ENCODE data around the gene COBL.

COBL gene

GRCh38 chr7:51065766-51066165 is 250.8 kb downstream of the COBL start:
- H3K4me3 ChIP-seq (ENCODE audit: low read depth, low read length): no peak overlapping the region
- in situ Hi-C loops (cut with HindIII; ENCODE audit: low sequenced_read_pairs): no loop called here
- no peak for DNase-seq (ENCODE audit: low read depth, low spot score)
- TF ChIP-seq, protein P1, sequence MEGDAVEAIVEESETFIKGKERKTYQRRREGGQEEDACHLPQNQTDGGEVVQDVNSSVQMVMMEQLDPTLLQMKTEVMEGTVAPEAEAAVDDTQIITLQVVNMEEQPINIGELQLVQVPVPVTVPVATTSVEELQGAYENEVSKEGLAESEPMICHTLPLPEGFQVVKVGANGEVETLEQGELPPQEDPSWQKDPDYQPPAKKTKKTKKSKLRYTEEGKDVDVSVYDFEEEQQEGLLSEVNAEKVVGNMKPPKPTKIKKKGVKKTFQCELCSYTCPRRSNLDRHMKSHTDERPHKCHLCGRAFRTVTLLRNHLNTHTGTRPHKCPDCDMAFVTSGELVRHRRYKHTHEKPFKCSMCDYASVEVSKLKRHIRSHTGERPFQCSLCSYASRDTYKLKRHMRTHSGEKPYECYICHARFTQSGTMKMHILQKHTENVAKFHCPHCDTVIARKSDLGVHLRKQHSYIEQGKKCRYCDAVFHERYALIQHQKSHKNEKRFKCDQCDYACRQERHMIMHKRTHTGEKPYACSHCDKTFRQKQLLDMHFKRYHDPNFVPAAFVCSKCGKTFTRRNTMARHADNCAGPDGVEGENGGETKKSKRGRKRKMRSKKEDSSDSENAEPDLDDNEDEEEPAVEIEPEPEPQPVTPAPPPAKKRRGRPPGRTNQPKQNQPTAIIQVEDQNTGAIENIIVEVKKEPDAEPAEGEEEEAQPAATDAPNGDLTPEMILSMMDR (IDR thresholded peaks at IDR 0.05; ENCODE audit: low read depth, low read length): no peak

- TF ChIP-seq, protein P1 (IDR thresholded peaks at IDR 0.05; ENCODE audit: low read depth, low read length): no peak
- DNase-seq (ENCODE audit: low read depth, low spot score): no peak
- in situ Hi-C loops (cut with HindIII; ENCODE audit: low sequenced_read_pairs): no loop called here
- H3K4me3 ChIP-seq (ENCODE audit: low read depth, low read length): no peak overlapping the region
These were observed 251.9 kb downstream of the COBL start for GRCh38 chr7:51064688-51065087.

DNA sequence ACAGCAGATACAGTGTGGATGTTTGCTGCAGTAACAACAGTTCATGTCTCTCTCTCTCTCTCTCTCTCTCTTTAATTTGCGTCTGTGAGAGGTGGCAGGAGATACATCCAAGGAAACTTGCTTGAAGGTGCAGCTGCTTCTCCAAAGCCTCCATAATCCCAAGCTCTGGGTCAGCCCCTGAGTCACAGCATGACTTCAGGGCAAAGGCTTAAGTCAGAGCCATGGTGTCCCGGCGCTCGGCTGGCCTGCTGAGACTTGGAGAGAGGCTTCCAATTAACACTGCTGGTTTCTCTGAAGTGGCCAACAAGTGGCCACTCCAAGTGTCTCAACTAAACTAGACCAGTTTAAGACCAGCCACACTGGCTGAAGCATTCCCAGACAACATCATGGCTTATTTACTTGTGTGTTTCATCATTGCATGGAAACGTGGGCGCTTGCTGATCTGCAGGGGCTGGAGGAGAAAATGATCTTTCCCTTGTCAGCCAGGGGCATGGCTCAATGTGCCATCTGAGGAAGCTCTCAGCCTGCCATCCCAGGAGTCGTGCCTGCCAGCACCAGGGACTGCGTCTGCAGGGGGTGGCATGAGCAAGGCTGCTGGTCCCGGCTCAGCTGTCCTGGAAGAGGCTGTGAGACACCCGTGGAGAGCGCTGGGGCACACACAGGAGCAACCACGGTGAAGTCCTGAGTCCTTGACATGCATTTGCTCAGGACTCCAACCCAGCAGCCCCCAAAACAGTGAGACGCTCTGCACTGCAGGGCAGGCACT is 254.2 kb downstream of the COBL start:
- in situ Hi-C loops (cut with HindIII; ENCODE audit: low sequenced_read_pairs): no loop called here
- H3K4me3 ChIP-seq (ENCODE audit: low read depth, low read length): no peak overlapping the region
- TF ChIP-seq, protein P1 (IDR thresholded peaks at IDR 0.05; ENCODE audit: low read depth, low read length): no peak
- DNase-seq (ENCODE audit: low read depth, low spot score): no peak

DNA sequence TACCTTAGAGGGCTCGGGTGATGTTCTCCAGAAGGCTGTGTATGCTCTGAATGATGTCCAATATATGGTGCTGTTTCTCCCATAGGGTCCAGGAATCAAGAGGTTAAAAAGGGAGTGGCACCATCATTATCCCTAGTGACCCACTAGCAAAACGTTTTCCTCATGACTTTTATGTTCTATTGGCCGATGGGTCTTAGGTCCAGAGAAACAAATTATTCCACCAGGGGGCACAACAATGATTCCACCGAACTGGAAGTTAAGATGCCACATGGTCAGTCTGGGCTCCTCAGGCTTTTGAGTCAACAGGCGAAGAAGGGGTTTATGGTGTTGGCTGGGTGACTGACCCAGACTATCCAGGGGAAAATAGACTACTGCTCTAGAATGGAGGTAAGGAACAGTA is 256.1 kb downstream of the COBL start:
- in situ Hi-C loops (cut with HindIII; ENCODE audit: low sequenced_read_pairs): no loop called here
- no peak for DNase-seq (ENCODE audit: low read depth, low spot score)
- H3K4me3 ChIP-seq (ENCODE audit: low read depth, low read length): no peak overlapping the region
- TF ChIP-seq, protein P1 (IDR thresholded peaks at IDR 0.05; ENCODE audit: low read depth, low read length): no peak

DNA sequence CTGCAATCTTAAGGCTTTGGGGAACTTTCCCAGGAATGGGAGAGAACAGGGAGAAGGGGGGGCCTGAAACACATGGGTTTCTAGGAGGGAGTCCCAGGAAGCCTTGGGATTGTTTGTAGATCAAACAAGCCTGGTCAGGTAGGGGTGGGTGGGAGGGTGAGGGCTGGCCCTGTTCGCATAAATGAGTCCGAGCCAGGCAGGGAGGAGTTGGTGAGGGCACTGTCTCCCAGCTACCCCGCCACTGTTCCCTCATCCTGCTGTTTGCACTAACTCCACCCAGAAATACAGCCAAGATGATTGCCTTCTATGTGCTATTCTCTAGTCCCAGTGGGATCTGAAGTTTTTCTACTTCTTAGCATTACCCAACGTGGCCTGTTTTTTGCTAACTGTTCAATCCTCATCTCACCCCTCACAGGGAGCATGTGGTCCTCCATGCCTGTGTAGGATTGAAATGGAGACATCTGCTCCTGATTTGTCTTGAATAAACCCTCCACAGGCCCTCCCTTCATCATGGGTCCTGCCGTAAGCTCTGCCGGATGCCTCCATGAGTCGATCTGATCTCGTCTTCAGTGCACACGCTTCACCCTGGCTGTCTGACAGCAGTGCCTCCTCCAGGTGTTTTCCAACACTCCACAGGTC is 257.0 kb downstream of the COBL start:
- H3K4me3 ChIP-seq (ENCODE audit: low read depth, low read length): no peak overlapping the region
- in situ Hi-C loops (cut with HindIII; ENCODE audit: low sequenced_read_pairs): no loop called here
- TF ChIP-seq, protein P1 (IDR thresholded peaks at IDR 0.05; ENCODE audit: low read depth, low read length): no peak
- DNase-seq (ENCODE audit: low read depth, low spot score): no peak

GRCh38 chr7:51058764-51059163 is 257.8 kb downstream of the COBL start:
- H3K4me3 ChIP-seq (ENCODE audit: low read depth, low read length): no peak overlapping the region
- TF ChIP-seq, protein P1 (IDR thresholded peaks at IDR 0.05; ENCODE audit: low read depth, low read length): no peak
- in situ Hi-C loops (cut with HindIII; ENCODE audit: low sequenced_read_pairs): no loop called here
- DNase-seq (ENCODE audit: low read depth, low spot score): no peak
